Caco-2 (cell line): ENCODE data around the gene POGZ. TPM values are rescaled to one million over a fixed set of nuclear protein-coding genes. Genes with fewer than 3 reads are reported as not detected.

Source experiments
- BruUV-seq: library from RNA; stranded (reverse); fragments of 400-500 nt; replicated peaks from 2 replicates; lab custom pipeline; 2021; lab: Mats Ljungman, UMichigan
- CTCF ChIA-PET: fragments of 300-600 bp; sonication (Branson Sonifier 250); formaldehyde crosslinking; loops from one replicate; lab custom pipeline; 2022; ENCODE audit warnings: antibody characterized with exemption; lab: Charles Lee
- POLR2A ChIA-PET: fragments of 300-600 bp; sonication (Branson Sonifier 250); formaldehyde crosslinking; loops from one replicate; lab custom pipeline; 2022; ENCODE audit warnings: antibody characterized with exemption; lab: Charles Lee
- DNase-seq, 2 experiments: peaks; one replicate each; pipeline versions ENCODE4 v3.0.0 to v3.0.0-alpha.2; 2020 to 2022
- H3K27me3 ChIP-seq: replicated peaks from 2 replicates; pipeline ENCODE4 v1.6.0; 2011; ENCODE audit warnings: low read length; ENCODE audit not compliant: control insufficient read depth, insufficient read depth
- H3K36me3 ChIP-seq: 2 replicates; pipeline ENCODE4 v1.5.1; 2011; ENCODE audit warnings: low read length; ENCODE audit not compliant: control insufficient read depth, insufficient read depth
- H3K4me1 ChIP-seq: fragments of 250-450 bp; sonication (Bioruptor Pico); 2 replicates; pipeline ENCODE4 v1.5.1; 2020; ENCODE audit warnings: mild to moderate bottlenecking
- H3K4me3 ChIP-seq: 2 replicates; pipeline ENCODE4 v1.5.1; 2011; ENCODE audit warnings: low read depth, mild to moderate bottlenecking, control low read depth, low read length
- H3K9me3 ChIP-seq: fragments of 250-450 bp; sonication (Bioruptor Pico); 2 replicates; pipeline ENCODE4 v1.5.1; 2020; ENCODE audit warnings: mild to moderate bottlenecking, moderate library complexity
- H3K27ac Mint-ChIP-seq: one replicate; pipeline ENCODE4 v1.8.0; 2022; ENCODE audit warnings: mixed read lengths; ENCODE audit not compliant: unreplicated experiment
- H3K27me3 Mint-ChIP-seq: one replicate; pipeline ENCODE4 v1.8.0; 2022; ENCODE audit warnings: mixed read lengths; ENCODE audit not compliant: insufficient read depth, unreplicated experiment
- H3K36me3 Mint-ChIP-seq: one replicate; pipeline ENCODE4 v1.8.0; 2022; ENCODE audit warnings: mild to moderate bottlenecking, mixed read lengths; ENCODE audit not compliant: insufficient read depth, unreplicated experiment
- H3K4me1 Mint-ChIP-seq: one replicate; pipeline ENCODE4 v1.8.0; 2022; ENCODE audit warnings: low read depth, mixed read lengths; ENCODE audit not compliant: unreplicated experiment
- H3K4me3 Mint-ChIP-seq: one replicate; pipeline ENCODE4 v1.8.0; 2022; ENCODE audit warnings: mild to moderate bottlenecking, moderate library complexity, mixed read lengths; ENCODE audit not compliant: unreplicated experiment
- H3K9me3 Mint-ChIP-seq: one replicate; pipeline ENCODE4 v1.8.0; 2022; ENCODE audit warnings: mixed read lengths; ENCODE audit not compliant: unreplicated experiment
- intact Hi-C: fragments of 100-400 bp; cut with micrococcal nuclease; formaldehyde crosslinking; loops from one replicate; pipeline ENCODE4 v1.10.0; 2022; ENCODE audit not compliant: unreplicated experiment
- total RNA-seq: library from RNA; stranded (reverse); gene quantifications from 2 replicates; pipeline ENCODE4 v1.2.3, GENCODE V29; 2022
- TF ChIP-seq, protein P1 (sequence below), 2 experiments: fragments of 200-600 bp in 1 of 2; IDR thresholded peaks; 1 replicate in 1 of 2; 2 replicates in 1 of 2; pipeline versions ENCODE4 v1.5.1 to v1.8.0; 2011 to 2022; ENCODE audit warnings: antibody characterized with exemption in 1 of 2, control low read depth in 1 of 2, inconsistent platforms in 1 of 2, low read depth in 1 of 2, low read length in 1 of 2, mild to moderate bottlenecking in 1 of 2, moderate library complexity in 1 of 2; ENCODE audit not compliant: insufficient read depth in 1 of 2, severe bottlenecking in 1 of 2, unreplicated experiment in 1 of 2

The POGZ gene
- total RNA-seq, 1 experiment from 2014 or later = 80.0 TPM

DNA sequence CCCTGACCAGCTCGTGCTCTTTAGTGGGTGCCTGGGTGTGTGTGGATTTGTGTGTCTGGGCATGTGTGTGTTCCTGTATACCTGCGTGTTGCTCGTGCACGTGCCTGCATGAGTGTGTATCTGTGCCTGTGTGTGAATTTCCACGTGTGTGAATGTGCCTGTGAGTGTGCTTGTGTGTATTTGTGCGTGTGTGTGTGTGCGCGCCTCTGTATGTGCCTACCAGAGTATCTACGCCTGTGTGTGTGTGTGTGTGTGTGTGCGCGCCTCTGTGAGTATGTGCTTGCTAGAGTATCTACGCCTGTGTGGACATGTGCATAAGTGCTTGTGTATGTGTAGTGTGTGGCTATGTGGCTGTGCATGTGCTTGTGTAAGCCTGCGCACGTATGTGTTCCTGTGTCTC, 86.1 kb downstream of the POGZ start:
- CTCF ChIA-PET = interaction anchor here (1.2 kb wide), 1 partner anchor 72 kb away, joined by 3 read pairs; no protein-coding TSS in a partner anchor
- POLR2A ChIA-PET = no interaction called here
- H3K27ac Mint-ChIP-seq = peak overlapping the region; percentile 81
- intact Hi-C loops = no loop called here
- H3K9me3 ChIP-seq = no peaks in the 10 kb centered on the region
- peak overlapping the region; percentile 74 for H3K4me3 Mint-ChIP-seq
- no TSS peak for BruUV-seq
- no peaks in the 10 kb centered on the region for H3K36me3 Mint-ChIP-seq
- DNase-seq = no peak
- no peaks in the 10 kb centered on the region for H3K27me3 ChIP-seq
- H3K4me3 ChIP-seq = no peak overlapping the region
- peaks cover 14% of the 10 kb centered on the region for H3K4me1 ChIP-seq
- no peaks in the 10 kb centered on the region for H3K9me3 Mint-ChIP-seq
- TF ChIP-seq, protein P1, sequence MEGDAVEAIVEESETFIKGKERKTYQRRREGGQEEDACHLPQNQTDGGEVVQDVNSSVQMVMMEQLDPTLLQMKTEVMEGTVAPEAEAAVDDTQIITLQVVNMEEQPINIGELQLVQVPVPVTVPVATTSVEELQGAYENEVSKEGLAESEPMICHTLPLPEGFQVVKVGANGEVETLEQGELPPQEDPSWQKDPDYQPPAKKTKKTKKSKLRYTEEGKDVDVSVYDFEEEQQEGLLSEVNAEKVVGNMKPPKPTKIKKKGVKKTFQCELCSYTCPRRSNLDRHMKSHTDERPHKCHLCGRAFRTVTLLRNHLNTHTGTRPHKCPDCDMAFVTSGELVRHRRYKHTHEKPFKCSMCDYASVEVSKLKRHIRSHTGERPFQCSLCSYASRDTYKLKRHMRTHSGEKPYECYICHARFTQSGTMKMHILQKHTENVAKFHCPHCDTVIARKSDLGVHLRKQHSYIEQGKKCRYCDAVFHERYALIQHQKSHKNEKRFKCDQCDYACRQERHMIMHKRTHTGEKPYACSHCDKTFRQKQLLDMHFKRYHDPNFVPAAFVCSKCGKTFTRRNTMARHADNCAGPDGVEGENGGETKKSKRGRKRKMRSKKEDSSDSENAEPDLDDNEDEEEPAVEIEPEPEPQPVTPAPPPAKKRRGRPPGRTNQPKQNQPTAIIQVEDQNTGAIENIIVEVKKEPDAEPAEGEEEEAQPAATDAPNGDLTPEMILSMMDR (IDR thresholded peaks at IDR 0.05; ENCODE audit: insufficient read depth in 1 of 2, low read depth in 1 of 2, low read length in 1 of 2, severe bottlenecking in 1 of 2, unreplicated experiment in 1 of 2) = no peak
- peaks cover 13% of the 10 kb centered on the region for H3K4me1 Mint-ChIP-seq
- no peaks in the 10 kb centered on the region for H3K27me3 Mint-ChIP-seq
- no peaks in the 10 kb centered on the region for H3K36me3 ChIP-seq

DNA sequence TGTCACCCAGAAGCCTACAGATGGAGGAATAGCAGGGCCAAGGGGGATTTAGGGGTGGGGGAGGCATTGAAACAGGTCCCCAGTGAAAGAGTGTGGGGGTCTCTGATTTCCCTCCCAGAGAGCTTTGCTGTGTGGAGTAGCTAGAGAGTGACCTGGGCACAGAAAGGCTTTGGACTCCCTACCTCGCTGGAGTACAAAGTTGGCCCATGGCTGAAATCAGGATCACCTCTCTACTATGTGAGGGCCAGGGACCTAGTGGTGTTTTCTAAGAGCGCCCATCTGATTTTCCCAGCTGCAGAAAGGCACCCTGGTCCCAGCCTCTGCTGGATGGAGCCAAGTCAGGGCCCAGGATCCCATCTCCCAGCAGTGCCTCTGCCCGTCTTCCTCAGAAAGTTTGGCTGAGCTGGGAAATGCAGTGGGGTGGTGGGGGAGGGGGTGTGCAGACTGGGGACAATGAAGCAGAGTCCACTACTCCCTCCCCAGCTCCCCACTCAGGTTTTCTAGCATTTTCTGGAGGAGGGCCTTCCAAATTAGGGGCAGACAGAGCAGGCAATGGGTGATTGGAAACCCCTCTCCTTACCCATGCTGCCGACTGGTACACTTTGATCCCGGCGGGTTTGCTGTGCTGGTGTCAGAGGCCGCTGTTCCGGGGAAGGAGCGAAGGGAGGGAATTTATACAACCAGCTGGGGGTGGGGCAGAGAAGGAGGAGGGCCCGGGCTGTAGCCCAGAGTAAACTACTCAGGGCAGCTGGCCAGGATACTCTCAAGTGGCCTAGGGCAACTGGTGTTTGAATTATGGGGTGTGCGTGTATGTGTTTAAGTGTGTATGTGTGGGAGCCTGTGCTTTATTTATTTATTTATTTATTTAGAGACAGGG, 87.0 kb downstream of the POGZ start, which contains the start of gene SELENBP1:
SELENBP1 (minus strand) TSS at position 648 of the 877 bp plus-strand sequence; CDS start at position 584, 64 bp downstream.
- peaks cover 14% of the 10 kb centered on the region for H3K4me1 ChIP-seq
- TF ChIP-seq, protein P1 (IDR thresholded peaks at IDR 0.05; ENCODE audit: insufficient read depth in 1 of 2, low read depth in 1 of 2, low read length in 1 of 2, severe bottlenecking in 1 of 2, unreplicated experiment in 1 of 2) = no peak
- H3K27ac Mint-ChIP-seq = peak within 1 kb of the TSS; percentile 84
- no peaks in the 10 kb centered on the region for H3K27me3 ChIP-seq
- no peaks in the 10 kb centered on the region for H3K9me3 Mint-ChIP-seq
- H3K9me3 ChIP-seq = no peaks in the 10 kb centered on the region
- CTCF ChIA-PET = interaction anchor here (0.6 to 1.2 kb wide), 3 partner anchors 22 to 71 kb away, joined by 3 to 4 read pairs (median 3); no protein-coding TSS in a partner anchor
- peaks cover 13% of the 10 kb centered on the region for H3K4me1 Mint-ChIP-seq
- peak; percentile 74 to 80 for DNase-seq
- peak within 1 kb of the TSS; percentile 43 for H3K4me3 ChIP-seq
- H3K36me3 Mint-ChIP-seq = no peaks in the 10 kb centered on the region
- H3K4me3 Mint-ChIP-seq = peak within 1 kb of the TSS; percentile 74
- no peaks in the 10 kb centered on the region for H3K27me3 Mint-ChIP-seq
- no peaks in the 10 kb centered on the region for H3K36me3 ChIP-seq
- TSS peak; percentile 61 for BruUV-seq
- intact Hi-C loops = no loop called here
- POLR2A ChIA-PET = interaction anchor here (0.6 to 0.7 kb wide), 4 partner anchors 9 to 616 kb away, joined by 4 to 7 read pairs (median 6); no protein-coding TSS in a partner anchor

DNA sequence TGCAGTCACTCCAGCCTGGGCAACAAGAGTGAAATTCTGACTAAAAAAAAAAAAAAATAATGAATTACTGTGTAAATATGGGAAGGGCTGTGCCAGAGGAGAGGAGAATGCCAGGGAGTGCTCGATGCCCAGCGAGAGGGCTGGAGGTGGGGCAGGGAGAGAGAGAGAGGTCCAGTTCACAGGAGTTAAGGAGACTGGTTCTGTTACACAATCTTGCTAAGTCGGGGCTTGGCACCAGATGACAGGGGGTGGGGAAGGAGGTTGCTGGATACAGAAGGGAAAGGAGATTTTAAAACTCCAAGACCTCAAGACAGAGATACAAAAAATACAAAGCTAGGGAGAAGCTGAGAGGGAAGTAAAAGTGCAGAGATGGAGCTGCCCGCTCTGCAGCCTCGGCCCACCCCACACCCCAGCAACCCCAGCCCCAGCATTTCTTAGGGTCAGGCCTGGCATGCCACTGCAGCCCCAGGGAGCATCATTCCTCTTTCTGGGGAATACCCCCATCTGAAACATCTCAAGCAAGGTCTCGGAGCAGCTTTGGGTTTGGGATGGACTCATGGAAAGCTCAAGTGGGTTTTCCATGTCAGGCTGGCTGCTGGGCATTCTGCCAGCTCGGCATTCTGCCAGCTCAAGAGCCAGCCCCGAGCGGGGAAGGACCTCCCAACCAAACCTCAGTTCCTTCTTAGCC, 87.8 kb downstream of the POGZ start:
- Histone ChIP-seq H3K27me3 (no peaks in the 10 kb centered on the region), H3K4me1 (peaks cover 14% of the 10 kb centered on the region), H3K36me3 (no peaks in the 10 kb centered on the region), H3K4me3 (peak overlapping the region; percentile 43), H3K9me3 (no peaks in the 10 kb centered on the region)
- intact Hi-C loops = no loop called here
- TF ChIP-seq, protein P1 (IDR thresholded peaks at IDR 0.05; ENCODE audit: insufficient read depth in 1 of 2, low read depth in 1 of 2, low read length in 1 of 2, severe bottlenecking in 1 of 2, unreplicated experiment in 1 of 2) = no peak
- no peaks in the 10 kb centered on the region for H3K27me3 Mint-ChIP-seq
- ChIA-PET POLR2A (interaction anchor here (0.6 to 0.7 kb wide), 4 partner anchors 10 to 617 kb away, joined by 4 to 7 read pairs (median 6); no protein-coding TSS in a partner anchor), CTCF (interaction anchor here (0.6 to 1.2 kb wide), 3 partner anchors 21 to 71 kb away, joined by 3 to 4 read pairs (median 3); no protein-coding TSS in a partner anchor)
- no peaks in the 10 kb centered on the region for H3K36me3 Mint-ChIP-seq
- no peaks in the 10 kb centered on the region for H3K9me3 Mint-ChIP-seq
- DNase-seq = no peak
- BruUV-seq = no TSS peak
- H3K4me3 Mint-ChIP-seq = peak overlapping the region; percentile 74
- peak overlapping the region; percentile 84 for H3K27ac Mint-ChIP-seq
- H3K4me1 Mint-ChIP-seq = peaks cover 13% of the 10 kb centered on the region
